LNCAP (cell line): ENCODE results near the gene SLAMF9.

Experiments used
- TF ChIP-seq, protein P1 (sequence below): fragments of 450-650 bp; IDR thresholded peaks from 2 replicates; pipeline ENCODE4 v1.5.1; 2017; ENCODE audit warnings: mild to moderate bottlenecking

SLAMF9 gene

DNA sequence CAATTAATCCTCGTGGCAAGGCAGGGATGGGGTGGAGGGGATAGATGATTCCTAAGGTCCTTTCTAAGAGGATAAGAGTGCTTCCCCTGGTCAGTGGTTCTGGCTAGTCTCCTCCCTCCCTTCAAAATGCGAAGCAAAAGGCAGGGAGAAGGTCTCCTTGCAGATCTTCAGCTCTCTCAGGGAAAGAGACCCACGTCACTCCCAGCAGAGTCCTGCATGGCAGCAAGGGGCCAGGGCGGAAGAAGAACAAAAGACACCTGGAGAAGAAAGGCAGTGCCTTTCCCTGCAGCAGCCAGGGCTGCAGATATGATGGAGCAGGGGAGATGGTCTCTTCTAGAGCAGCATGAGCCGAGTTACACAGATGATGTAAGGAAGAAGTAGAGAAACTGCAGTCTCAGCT is 29.6 kb upstream of the SLAMF9 start:
- TF ChIP-seq, protein P1, sequence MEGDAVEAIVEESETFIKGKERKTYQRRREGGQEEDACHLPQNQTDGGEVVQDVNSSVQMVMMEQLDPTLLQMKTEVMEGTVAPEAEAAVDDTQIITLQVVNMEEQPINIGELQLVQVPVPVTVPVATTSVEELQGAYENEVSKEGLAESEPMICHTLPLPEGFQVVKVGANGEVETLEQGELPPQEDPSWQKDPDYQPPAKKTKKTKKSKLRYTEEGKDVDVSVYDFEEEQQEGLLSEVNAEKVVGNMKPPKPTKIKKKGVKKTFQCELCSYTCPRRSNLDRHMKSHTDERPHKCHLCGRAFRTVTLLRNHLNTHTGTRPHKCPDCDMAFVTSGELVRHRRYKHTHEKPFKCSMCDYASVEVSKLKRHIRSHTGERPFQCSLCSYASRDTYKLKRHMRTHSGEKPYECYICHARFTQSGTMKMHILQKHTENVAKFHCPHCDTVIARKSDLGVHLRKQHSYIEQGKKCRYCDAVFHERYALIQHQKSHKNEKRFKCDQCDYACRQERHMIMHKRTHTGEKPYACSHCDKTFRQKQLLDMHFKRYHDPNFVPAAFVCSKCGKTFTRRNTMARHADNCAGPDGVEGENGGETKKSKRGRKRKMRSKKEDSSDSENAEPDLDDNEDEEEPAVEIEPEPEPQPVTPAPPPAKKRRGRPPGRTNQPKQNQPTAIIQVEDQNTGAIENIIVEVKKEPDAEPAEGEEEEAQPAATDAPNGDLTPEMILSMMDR = no peak

DNA sequence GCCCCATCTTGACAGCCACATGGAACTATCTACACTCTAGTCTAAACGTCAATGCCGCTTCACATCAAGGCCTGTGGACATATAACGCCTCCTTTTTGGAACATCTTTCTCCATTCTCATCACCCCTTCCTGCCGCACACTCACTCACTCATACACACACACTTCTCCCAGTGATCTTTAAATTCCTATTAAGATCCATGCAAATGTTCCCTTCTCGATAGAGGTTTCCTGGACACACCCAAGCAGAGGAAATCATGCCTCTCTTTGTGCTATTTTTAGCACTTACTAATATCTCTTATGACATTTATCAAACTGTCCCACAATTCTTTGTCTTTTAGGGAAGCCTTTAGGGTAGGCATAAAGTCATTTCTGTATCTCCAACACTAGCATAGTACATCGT is 28.2 kb upstream of the SLAMF9 start:
- TF ChIP-seq, protein P1 = no peak

DNA sequence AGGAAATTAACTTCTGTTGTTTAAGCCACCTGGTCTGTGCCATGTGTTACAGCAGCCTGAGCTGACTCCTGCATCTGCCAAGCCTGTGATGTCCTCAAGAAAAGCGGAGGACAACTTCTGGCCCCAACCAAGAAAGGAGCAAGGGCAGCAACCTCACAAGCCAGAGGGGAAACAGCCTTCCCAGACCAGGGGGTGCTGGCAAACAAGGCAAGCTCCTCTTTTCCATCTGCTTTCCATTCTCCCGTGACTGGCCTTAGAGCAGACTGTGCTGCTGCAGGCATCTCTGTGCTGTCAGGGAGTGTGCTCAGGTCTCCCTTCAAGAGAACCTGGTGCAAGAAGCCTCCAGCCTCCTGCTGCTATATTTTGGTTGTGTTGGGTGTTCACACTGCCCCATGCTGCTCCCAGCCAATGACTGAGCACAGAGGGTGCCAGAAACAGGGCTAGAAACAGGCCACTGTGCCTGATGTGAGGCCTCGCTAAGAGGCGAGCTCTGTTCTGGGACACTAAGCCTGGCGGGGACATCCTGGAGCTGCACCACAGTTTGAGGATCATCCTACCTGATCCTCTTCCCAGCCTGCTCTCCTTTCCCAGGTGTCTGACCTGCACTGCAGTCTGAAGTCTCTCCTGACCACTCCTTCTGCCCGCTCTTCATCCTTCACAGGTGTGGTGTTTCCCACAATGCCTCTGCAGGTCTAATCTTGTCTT is 27.5 kb upstream of the SLAMF9 start:
- TF ChIP-seq, protein P1 = no peak

DNA sequence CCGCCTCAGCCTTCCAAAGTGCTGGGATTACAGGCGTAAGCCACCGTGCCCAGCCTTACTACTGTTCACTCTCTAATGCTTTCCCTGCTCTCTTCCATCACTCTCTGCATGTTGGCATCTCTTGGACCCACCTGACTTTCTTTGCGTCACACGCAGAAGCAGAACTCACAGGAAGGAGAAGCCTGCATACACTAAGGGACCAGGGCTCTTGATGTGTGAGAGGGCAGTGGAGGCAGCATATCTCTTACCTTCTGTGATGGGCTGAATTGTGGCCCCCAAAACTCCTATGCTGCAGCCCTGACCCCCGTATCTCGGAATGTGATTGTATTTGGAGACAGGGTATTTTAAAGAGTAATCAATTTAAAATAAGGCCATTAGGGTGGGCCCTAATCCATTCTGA is 26.7 kb upstream of the SLAMF9 start:
- TF ChIP-seq, protein P1 = no peak

DNA sequence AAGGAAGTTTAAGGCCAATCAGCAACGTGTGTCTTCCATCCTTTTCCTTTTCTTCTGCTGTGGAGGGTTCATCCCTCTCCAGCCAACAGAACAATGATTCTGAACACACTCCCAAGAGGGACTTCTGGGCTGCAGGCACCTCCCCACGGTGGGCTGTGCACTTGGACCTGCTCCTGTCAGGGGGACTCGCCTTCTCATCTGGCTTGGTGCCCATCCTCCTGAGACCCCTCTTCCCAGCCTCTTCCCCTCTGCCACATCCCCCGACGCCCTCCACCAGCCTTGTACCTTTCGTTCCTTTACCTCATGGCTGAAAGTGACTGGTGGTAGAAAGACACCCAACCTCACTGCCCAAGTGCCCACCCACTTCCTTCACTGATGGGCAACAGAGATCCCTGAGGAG is 26.0 kb upstream of the SLAMF9 start:
- TF ChIP-seq, protein P1 = no peak

DNA sequence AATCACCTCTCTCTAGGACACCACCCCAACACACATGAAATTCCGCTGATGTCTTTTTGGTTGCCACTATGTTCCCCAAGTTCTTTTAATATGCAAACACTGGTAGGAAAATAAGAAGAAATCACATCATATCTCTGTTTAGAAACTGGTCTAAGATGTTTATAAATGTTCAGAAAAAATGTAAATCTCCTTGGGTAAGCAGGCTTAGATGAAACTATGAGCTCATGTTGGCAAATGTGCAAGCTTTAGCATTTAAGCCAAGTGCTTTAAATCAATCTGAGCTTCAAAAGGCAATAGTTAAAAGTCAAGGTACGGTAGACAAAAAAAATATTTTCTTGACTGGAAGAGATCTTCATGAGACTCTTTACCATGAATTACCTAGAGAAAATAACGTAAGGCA is 25.2 kb upstream of the SLAMF9 start:
- TF ChIP-seq, protein P1 = no peak

DNA sequence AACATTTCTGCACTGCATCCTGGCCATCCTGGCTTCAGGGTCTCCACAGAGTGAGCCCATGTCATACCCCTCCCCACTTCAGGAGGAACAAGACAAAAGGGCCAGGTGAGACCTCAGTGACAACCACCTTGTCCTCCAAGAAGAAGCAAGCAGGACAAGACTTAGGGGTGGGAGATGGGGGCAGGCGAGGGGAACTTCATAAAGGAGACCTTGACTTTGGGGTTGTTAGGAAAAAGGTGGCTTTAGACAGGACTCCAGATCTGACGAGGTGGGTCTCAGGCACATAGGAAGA is 24.0 kb upstream of the SLAMF9 start:
- TF ChIP-seq, protein P1 = no peak
